GM21717 (cell line): ENCODE data around the gene NHERF1.

Source experiments
- ATAC-seq: cut with Tn5 transposase; IDR thresholded peaks from one replicate; pipeline ENCODE4 v1.9.1; 2021; ENCODE audit warnings: mild to moderate bottlenecking, moderate library complexity; ENCODE audit not compliant: unreplicated experiment

Gene NHERF1

GRCh38 chr17:74748529-74749278 lies at the start of gene NHERF1:
TSS of gene NHERF1 (plus strand) at chr17:74748628. CDS start at chr17:74748847, 219 bp downstream.
- peak; percentile 87 for ATAC-seq

- no peak for ATAC-seq
These were observed 49.2 kb upstream of the NHERF1 start for GRCh38 chr17:74699236-74699635.

GRCh38 chr17:74702116-74702871 lies 46.1 kb upstream of the NHERF1 start:
- no peak for ATAC-seq

GRCh38 chr17:74703311-74703710 lies 45.1 kb upstream of the NHERF1 start:
- ATAC-seq: no peak

DNA sequence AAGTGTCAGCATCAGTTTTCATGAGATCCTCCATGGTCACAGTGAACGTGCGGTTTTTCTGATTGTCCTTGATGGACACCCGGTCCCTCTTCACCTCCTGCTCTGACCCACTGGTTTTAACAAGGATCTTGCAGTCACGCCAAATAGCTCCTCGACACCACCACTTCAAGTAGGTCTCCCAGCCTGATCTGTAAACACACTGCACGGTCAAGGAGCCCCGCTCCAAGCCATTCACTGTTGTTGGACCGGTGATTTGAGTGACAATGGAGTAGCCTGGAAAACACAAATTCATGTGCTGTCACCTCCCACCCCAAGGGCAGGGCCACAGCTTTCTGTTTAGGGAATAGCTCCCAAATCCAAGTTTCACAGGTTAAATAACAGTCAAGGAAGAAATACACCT lies 43.9 kb upstream of the NHERF1 start:
- ATAC-seq: no peak

DNA sequence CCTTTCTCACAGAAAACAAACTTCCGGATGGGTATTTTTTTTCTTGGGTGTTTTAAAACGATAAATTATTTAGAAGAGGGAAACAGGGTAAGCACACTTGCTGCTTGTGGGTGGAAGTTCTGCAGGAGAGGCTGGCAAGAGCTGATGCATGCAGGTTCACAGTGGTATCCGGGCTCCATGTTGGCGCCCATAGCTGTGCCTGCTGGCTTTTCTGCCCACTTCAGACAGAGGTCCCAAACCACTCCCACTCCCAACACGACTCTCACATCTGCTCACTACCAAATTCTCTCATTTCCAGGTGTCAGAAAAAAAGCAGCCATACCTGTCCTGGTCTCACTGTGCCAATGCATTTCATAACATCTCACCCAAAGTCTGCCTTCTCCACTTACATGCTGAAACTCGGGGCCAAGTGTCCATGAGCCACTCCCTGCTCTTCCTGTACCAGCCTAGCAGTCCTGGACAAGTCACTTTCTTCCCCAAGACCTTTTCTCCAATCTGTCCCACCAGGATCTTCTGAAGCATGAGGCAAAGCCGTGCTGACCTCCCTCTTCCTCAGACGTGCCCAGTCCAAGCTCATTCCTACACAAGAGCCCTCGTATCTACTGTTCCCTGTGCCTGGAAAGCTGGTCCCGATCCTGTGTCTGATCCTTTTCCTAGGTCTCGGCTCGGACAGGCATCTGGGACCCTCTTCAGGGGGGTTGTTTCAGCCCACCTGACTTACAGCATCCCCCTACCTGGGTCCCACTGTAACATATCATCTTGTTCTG lies 37.2 kb upstream of the NHERF1 start:
- ATAC-seq: no peak

GRCh38 chr17:74712301-74712700 lies 36.1 kb upstream of the NHERF1 start:
- ATAC-seq: no peak

DNA sequence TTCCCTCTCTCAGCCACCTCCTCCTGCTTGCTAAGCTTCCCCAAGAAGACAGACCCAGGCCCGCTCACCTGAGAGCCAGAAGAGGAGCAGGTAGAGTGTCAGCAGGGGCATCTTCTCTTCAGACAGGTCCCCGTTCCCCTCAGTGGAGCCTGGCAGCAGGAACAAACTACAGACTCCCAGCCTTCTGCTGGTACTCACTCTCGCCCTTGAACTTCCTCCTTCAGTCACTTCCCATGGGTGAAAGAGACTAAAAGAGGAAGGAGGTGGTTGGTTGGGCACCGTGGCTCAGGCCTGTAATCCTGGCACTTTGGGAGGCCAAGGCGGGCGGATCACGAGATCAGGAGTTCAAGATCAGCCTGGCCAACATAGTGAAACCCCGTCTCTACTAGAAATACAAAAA lies 35.7 kb upstream of the NHERF1 start, which contains the start of gene CD300LF:
TSS of gene CD300LF (minus strand) at position 168 of the 400 bp plus-strand sequence. CDS start at position 111, 57 bp downstream.
- ATAC-seq: no peak

DNA sequence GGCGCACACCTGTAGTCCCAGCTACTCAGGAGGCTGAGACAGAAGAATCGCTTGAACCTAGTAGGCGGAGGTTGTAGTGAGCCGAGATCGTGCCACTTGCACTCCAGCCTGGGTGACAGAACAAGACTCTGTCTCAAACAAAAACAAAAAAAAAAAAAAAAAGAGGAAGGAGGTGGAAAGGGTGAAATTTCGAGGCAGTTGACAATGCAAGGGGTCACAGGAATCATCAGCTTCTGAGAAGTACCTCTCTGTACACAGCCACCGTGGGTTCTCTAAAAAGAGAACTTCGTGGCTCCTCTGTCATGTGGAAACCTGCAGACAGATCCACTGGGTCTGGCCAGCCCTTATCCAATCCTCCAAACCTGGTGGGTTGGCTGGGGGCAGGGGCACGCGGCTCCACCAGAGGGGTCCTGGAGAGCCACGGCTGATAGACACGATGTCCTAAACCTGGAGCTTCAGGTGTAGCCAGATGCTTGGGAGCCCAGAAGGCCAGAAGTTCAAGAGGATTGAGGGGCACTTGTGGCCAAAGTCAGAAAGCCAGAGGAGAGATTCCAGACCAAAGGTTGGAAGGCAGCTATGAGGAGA lies 35.2 kb upstream of the NHERF1 start:
- ATAC-seq: no peak

- no peak for ATAC-seq
These were observed 33.3 kb upstream of the NHERF1 start for GRCh38 chr17:74715144-74715543.

- ATAC-seq: no peak
These were observed 27.9 kb upstream of the NHERF1 start for GRCh38 chr17:74720506-74720905.

- ATAC-seq: no peak
These were observed 25.6 kb upstream of the NHERF1 start for GRCh38 chr17:74722782-74723181.

DNA sequence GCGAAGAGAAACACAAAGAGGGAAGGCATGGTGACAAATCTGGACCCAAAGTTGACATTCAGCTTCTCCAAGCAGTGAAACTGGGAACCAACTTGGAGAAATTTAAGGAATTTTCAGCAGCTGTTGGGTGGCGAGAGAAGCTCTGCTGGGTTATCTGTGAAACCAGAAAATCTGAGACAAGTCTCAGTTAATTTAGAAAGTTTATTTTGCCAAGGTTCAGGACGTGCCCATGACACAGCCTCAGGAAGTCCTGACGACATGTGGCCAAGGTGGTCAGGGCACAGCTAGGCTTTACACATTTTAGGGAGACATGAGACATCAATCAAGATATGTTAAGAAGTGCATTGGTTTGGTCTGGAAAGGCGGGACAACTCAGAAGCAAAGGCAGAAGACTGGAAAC lies 24.5 kb upstream of the NHERF1 start:
- no peak for ATAC-seq

- ATAC-seq: no peak
These were observed 23.3 kb upstream of the NHERF1 start for GRCh38 chr17:74725111-74725510.

DNA sequence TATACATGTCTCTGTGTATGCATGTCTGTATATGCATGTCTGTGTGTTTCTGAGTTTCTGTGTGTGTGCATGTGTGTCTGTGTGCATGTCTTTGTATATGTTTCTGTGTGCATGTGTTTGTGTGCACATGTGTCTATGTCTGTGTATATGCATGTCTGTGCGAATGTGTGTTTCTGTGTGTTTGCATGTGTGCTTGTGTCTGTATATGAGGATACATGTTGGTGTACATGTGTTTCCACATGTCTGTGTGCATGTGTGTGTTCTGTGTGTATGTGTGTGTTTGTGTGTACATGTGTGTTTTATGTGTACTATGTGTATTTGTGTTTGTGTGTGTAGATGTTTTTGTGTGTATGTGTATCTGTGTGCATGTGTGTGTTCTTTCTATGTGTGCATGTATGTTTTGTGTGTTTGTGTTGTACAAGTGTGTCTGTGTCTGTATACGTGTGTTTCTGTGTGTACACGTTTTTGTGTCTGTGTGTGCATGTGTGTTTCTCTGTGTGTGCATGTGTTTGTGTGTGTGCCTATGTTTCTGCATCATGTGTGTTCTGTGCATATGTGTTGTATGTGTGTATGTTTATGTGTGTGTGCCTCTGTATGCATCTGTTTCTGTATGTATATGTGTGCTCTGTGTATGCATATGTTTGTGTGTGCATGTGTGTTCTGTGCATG lies 20.3 kb upstream of the NHERF1 start:
- no peak for ATAC-seq

DNA sequence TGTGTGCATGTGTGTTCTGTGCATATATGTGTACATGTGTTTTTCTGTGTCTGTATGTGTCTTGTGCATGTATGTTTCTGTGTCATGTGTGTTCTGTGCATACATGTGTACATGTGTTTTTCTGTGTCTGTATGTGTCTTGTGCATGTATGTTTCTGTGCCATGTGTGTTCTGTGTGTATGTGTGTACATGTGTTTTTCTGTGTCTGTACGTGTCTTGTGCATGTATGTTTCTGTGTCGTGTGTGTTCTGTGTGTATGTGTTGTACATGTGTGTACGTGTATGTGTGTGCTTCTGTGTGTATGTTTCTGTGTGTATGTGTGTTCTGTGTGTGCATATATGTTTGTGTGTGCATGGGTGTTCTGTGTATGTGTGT lies 19.7 kb upstream of the NHERF1 start:
- no peak for ATAC-seq

DNA sequence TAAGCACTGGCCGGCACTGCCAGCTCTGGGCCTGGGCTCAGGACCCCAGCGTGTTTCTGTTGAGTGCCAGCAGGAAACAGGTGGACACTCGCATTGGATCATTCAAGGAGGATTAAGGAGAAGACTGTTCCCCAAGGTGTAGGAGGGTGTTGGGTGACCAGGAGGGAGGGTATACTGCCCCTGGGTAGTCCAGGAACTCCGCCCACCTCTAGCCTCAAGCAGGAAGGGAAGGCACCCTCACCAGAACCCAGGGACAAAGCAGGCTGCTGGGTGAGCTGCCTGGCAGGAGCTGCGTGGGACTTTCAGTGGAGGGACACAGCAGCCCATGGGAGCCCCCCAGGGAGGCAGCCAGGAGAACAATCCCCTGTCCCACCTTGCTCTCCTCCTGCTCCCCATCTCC lies 19.1 kb upstream of the NHERF1 start:
- ATAC-seq: no peak

DNA sequence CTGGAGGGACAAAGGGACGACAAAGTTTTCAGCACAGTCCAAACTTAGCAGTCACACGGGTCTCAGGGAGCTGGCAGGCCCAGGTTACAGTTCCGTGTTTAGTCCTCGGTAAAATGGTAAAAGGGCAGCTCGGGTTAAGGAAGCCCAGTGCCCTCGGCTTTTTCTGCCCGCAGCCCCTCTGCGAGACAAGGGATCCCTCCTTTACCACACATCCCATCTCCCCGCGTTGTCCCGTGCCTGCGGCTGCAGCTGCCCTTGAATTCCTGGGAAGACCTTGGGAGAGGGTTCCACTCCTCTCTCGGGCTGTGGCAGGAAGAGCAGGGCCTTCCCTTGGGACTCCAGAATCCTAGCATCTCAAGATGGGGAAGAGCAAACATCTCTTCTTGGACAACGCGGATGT lies 18.6 kb upstream of the NHERF1 start:
- no peak for ATAC-seq

DNA sequence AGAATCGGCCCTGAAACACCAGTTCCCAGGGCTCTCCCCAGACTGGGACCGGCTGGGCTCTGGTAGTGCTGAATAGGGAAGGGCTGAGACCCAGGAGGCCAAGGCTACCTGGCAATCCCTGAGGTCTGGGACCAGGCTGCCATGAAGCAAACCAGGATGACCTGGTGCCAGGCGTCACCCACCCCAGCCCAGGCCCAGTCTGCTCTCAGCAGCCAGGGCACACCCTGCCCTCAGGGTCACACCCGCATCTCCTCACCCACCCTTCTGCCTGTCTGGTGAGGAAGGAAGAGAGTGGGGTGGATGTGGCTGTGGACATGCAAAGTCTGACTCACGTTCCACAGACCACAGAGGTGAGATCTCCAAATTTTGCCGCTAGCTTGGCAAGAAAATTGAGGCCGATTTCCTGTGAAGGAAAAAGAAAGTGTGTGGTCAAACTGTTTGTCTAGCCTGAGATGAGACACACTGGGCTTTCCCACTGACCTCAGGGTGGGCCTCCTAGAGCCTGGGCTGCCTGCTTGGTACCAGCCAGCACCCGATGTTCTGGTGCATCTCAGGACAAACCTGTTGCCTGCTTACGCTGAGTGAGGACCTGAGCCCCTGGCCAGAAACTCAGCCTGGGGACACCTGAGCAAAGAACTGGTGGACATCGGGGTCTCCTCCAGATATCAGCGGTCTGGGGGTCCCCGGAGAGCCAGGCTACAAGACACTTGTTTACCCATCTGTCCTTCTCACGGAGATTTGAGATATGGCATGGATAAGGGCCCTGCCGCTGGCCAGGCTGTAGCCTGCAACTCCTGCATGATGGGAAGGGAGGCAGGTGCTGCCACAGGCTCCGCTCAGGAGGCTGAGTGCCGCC lies 17.7 kb upstream of the NHERF1 start:
- ATAC-seq: no peak

DNA sequence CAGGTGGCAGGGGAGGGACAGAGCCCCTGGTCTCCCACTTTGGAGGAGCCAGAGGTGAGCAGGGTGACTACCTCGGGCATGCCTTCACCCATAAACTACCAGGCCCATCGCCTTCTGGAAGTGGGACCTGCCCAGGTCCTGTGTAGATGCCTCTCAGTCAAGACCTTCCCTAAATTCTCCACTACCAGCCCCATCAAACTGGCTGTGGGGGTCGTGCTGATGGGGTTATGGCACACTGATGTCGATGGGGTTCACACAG lies 17.2 kb upstream of the NHERF1 start:
- ATAC-seq: no peak
